IPS DF 6.9 (cell line): Measurements from ENCODE around the gene COG3.

ENCODE experiments used
- DNase-seq: peaks from one replicate; pipeline ENCODE4 v3.0.0-alpha.2; 2013; ENCODE audit warnings: low read depth, low spot score
- H3K27ac ChIP-seq: one replicate; pipeline ENCODE4 v1.5.1; 2013; ENCODE audit warnings: low read length, control low read depth
- H3K27me3 ChIP-seq: 2 replicates; pipeline ENCODE4 v1.6.1; 2013; ENCODE audit warnings: mild to moderate bottlenecking, low read length; ENCODE audit not compliant: control insufficient read depth, insufficient read depth
- H3K36me3 ChIP-seq: 2 replicates; pipeline ENCODE4 v1.6.1; 2013; ENCODE audit warnings: low read length; ENCODE audit not compliant: control insufficient read depth, insufficient read depth
- H3K4me1 ChIP-seq: 2 replicates; pipeline ENCODE4 v1.6.1; 2013; ENCODE audit warnings: low read length; ENCODE audit not compliant: control insufficient read depth, insufficient read depth
- H3K4me3 ChIP-seq: 2 replicates; pipeline ENCODE4 v1.5.1; 2013; ENCODE audit warnings: mild to moderate bottlenecking, low read length
- H3K9me3 ChIP-seq: 2 replicates; pipeline ENCODE4 v1.6.1; 2013; ENCODE audit warnings: low read length, inconsistent platforms; ENCODE audit not compliant: control insufficient read depth, insufficient read depth
- WGBS: extraction: QIAGEN DNeasy Blood & Tissue Kit; methylation state at CpG from one replicate; pipeline ENCODE4 v1.1.7; 2013; ENCODE audit warnings: mixed read lengths, missing lambda C conversion rate; ENCODE audit not compliant: insufficient read length, insufficient coverage; 5-methylcytosine and 5-hydroxymethylcytosine counted together

The COG3 gene

GRCh38 chr13:45521297-45521696 is 56.6 kb downstream of the COG3 start:
- no peaks in the 10 kb centered on the region for H3K4me1 ChIP-seq
- no peaks in the 10 kb centered on the region for H3K27me3 ChIP-seq
- H3K4me3 ChIP-seq: no peak overlapping the region
- no peaks in the 10 kb centered on the region for H3K9me3 ChIP-seq
- no peak overlapping the region for H3K27ac ChIP-seq
- DNase-seq: no peak
- no peaks in the 10 kb centered on the region; the same call in 1 of the 2 replicates for H3K36me3 ChIP-seq
- no CpG with 5 or more reads among the region's 4 CpGs for WGBS

- no peaks in the 10 kb centered on the region; the same call in 1 of the 2 replicates for H3K36me3 ChIP-seq
- no peak for DNase-seq
- no peaks in the 10 kb centered on the region for H3K4me1 ChIP-seq
- no peaks in the 10 kb centered on the region for H3K27me3 ChIP-seq
- no peak overlapping the region for H3K27ac ChIP-seq
- H3K4me3 ChIP-seq: no peak overlapping the region
- H3K9me3 ChIP-seq: no peaks in the 10 kb centered on the region
- no CpG with 5 or more reads among the region's 2 CpGs for WGBS
Observed at GRCh38 chr13:45522571-45522970, 57.8 kb downstream of the COG3 start.

- Histone ChIP-seq H3K4me1 (no peaks in the 10 kb centered on the region), H3K9me3 (no peaks in the 10 kb centered on the region), H3K27ac (no peak overlapping the region), H3K27me3 (no peaks in the 10 kb centered on the region), H3K36me3 (no peaks in the 10 kb centered on the region; the same call in 1 of the 2 replicates), H3K4me3 (no peak overlapping the region)
- DNase-seq: no peak
- no CpG with 5 or more reads among the region's 6 CpGs for WGBS
Observed at GRCh38 chr13:45527699-45528462, 63.1 kb downstream of the COG3 start.

- no peak overlapping the region for H3K4me3 ChIP-seq
- WGBS: no CpG with 5 or more reads among the region's 3 CpGs
Observed at GRCh38 chr13:45529758-45530157, 65.0 kb downstream of the COG3 start.

GRCh38 chr13:45534604-45535003 is 69.9 kb downstream of the COG3 start:
- H3K9me3 ChIP-seq: no peaks in the 10 kb centered on the region
- WGBS: no CpG with 5 or more reads among the region's 9 CpGs
- no peaks in the 10 kb centered on the region for H3K27me3 ChIP-seq
- no peak for DNase-seq
- no peak overlapping the region for H3K27ac ChIP-seq
- H3K4me1 ChIP-seq: no peaks in the 10 kb centered on the region
- peaks cover 9% of the 10 kb centered on the region; the same call in 1 of the 2 replicates for H3K36me3 ChIP-seq
- H3K4me3 ChIP-seq: no peak overlapping the region

More at GRCh38 chr13:45529758-45530157, 65.0 kb downstream of the COG3 start:
- DNase-seq: no peak
- Histone ChIP-seq H3K27me3 (no peaks in the 10 kb centered on the region), H3K27ac (no peak overlapping the region), H3K4me1 (no peaks in the 10 kb centered on the region), H3K9me3 (no peaks in the 10 kb centered on the region), H3K36me3 (peaks cover 9% of the 10 kb centered on the region; the same call in 1 of the 2 replicates)

- WGBS: no CpG with 5 or more reads among the region's 2 CpGs
- Histone ChIP-seq H3K9me3 (no peaks in the 10 kb centered on the region), H3K36me3 (peaks cover 9% of the 10 kb centered on the region; the same call in 1 of the 2 replicates), H3K27ac (no peak overlapping the region), H3K4me3 (no peak overlapping the region), H3K4me1 (no peaks in the 10 kb centered on the region), H3K27me3 (no peaks in the 10 kb centered on the region)
- no peak for DNase-seq
Observed at GRCh38 chr13:45536224-45536623, 71.5 kb downstream of the COG3 start.

- Histone ChIP-seq H3K9me3 (no peaks in the 10 kb centered on the region), H3K27ac (no peak overlapping the region), H3K36me3 (peaks cover 9% of the 10 kb centered on the region; the same call in 1 of the 2 replicates), H3K4me3 (no peak overlapping the region), H3K4me1 (no peaks in the 10 kb centered on the region), H3K27me3 (no peaks in the 10 kb centered on the region)
- WGBS: no CpG with 5 or more reads among the region's 1 CpG
- DNase-seq: no peak
Observed at GRCh38 chr13:45537516-45537915, 72.8 kb downstream of the COG3 start.

GRCh38 chr13:45538382-45538781 is 73.6 kb downstream of the COG3 start:
- no peak overlapping the region for H3K27ac ChIP-seq
- H3K27me3 ChIP-seq: no peaks in the 10 kb centered on the region
- no peak overlapping the region for H3K4me3 ChIP-seq
- WGBS: no CpG with 5 or more reads among the region's 2 CpGs
- no peaks in the 10 kb centered on the region for H3K4me1 ChIP-seq
- no peaks in the 10 kb centered on the region for H3K9me3 ChIP-seq
- no peak for DNase-seq
- H3K36me3 ChIP-seq: peaks cover 9% of the 10 kb centered on the region; the same call in 1 of the 2 replicates

GRCh38 chr13:45540195-45540594 is 75.5 kb downstream of the COG3 start:
- Histone ChIP-seq H3K4me1 (no peaks in the 10 kb centered on the region), H3K36me3 (no peaks in the 10 kb centered on the region; the same call in 1 of the 2 replicates)
- WGBS: no CpG with 5 or more reads among the region's 6 CpGs

GRCh38 chr13:45540864-45541263 is 76.1 kb downstream of the COG3 start:
- Histone ChIP-seq H3K4me3 (no peak overlapping the region), H3K36me3 (no peaks in the 10 kb centered on the region; the same call in 1 of the 2 replicates), H3K4me1 (no peaks in the 10 kb centered on the region), H3K9me3 (no peaks in the 10 kb centered on the region), H3K27me3 (no peaks in the 10 kb centered on the region), H3K27ac (no peak overlapping the region)
- no peak for DNase-seq
- WGBS: no CpG with 5 or more reads among the region's 10 CpGs

More at GRCh38 chr13:45540195-45540594, 75.5 kb downstream of the COG3 start:
- DNase-seq: no peak
- Histone ChIP-seq H3K27ac (no peak overlapping the region), H3K9me3 (no peaks in the 10 kb centered on the region), H3K4me3 (no peak overlapping the region), H3K27me3 (no peaks in the 10 kb centered on the region)

GRCh38 chr13:45541806-45542205 is 77.1 kb downstream of the COG3 start:
- Histone ChIP-seq H3K27me3 (no peaks in the 10 kb centered on the region), H3K4me3 (no peak overlapping the region), H3K36me3 (no peaks in the 10 kb centered on the region), H3K27ac (no peak overlapping the region), H3K4me1 (no peaks in the 10 kb centered on the region), H3K9me3 (no peaks in the 10 kb centered on the region)
- DNase-seq: no peak
- no CpG with 5 or more reads among the region's 11 CpGs for WGBS
